LNCAP (cell line): Measurements from ENCODE around the gene ERLEC1.

Source experiments
- TF ChIP-seq, protein P1 (sequence below): fragments of 450-650 bp; IDR thresholded peaks from 2 replicates; pipeline ENCODE4 v1.5.1; 2017; ENCODE audit warnings: mild to moderate bottlenecking

ERLEC1 gene

GRCh38 chr2:53769318-53769945, 17.4 kb upstream of the ERLEC1 start:
- TF ChIP-seq, protein P1, sequence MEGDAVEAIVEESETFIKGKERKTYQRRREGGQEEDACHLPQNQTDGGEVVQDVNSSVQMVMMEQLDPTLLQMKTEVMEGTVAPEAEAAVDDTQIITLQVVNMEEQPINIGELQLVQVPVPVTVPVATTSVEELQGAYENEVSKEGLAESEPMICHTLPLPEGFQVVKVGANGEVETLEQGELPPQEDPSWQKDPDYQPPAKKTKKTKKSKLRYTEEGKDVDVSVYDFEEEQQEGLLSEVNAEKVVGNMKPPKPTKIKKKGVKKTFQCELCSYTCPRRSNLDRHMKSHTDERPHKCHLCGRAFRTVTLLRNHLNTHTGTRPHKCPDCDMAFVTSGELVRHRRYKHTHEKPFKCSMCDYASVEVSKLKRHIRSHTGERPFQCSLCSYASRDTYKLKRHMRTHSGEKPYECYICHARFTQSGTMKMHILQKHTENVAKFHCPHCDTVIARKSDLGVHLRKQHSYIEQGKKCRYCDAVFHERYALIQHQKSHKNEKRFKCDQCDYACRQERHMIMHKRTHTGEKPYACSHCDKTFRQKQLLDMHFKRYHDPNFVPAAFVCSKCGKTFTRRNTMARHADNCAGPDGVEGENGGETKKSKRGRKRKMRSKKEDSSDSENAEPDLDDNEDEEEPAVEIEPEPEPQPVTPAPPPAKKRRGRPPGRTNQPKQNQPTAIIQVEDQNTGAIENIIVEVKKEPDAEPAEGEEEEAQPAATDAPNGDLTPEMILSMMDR, result no peak

DNA sequence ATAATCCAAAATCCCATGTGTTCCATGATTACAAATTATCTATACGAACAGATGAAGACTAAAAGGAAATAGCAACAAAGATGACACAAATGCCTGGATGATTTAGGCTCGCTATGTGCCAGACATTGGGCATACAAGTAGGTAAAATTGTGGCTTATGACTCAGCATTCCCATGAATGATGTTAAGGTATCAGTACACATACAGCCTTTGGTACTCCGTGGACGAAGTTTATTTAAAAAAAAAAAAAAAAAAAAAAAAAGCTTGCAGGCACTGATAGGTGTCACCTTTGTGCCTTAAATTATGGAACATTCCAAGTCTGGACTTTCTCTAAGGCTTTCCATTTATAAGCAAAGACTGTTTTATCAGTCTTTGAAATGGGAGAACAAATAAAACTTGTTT, 16.6 kb upstream of the ERLEC1 start:
- TF ChIP-seq, protein P1, result no peak

DNA sequence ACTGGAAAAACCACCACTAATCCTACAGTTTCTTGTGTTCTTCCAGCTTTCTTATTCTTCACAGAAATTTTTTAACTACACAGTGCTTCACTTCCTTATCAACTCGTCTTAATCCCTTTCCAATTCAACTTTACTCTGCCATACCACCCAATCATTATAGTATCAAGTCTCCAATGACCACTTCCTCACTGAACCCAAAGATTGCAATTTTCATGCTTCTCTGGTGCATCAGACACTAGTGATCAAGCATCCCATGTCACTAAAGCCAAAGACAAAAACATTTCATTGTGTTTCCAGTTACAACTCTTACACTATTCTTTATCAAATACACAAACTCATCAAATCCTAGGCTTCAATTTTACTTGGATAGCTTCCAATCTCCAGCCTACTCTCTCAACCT, 9.7 kb upstream of the ERLEC1 start:
- TF ChIP-seq, protein P1, result no peak

- TF ChIP-seq, protein P1, result no peak
Observed at GRCh38 chr2:53778536-53779162, 8.2 kb upstream of the ERLEC1 start.

GRCh38 chr2:53780056-53780455, 6.8 kb upstream of the ERLEC1 start:
- TF ChIP-seq, protein P1, result no peak

DNA sequence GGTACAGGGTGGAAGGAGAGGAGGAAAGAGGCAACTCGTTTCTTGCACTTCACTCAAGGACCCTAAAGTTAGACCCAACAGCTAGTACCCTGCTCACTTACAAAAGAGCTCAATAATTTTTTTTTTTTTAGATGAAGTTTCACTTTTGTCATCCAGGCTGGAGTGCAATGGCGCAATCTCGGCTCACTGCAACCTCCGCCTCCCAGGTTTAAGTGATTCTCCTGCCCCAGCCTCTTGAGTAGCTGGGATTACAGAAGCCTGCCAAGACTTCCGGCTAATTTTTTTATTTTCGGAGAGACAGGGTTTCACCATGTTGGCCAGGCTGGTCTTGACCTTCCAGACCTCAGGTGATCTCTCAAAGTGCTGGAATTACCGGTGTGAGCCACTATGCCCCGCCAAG, 4.2 kb upstream of the ERLEC1 start:
- TF ChIP-seq, protein P1, result no peak

DNA sequence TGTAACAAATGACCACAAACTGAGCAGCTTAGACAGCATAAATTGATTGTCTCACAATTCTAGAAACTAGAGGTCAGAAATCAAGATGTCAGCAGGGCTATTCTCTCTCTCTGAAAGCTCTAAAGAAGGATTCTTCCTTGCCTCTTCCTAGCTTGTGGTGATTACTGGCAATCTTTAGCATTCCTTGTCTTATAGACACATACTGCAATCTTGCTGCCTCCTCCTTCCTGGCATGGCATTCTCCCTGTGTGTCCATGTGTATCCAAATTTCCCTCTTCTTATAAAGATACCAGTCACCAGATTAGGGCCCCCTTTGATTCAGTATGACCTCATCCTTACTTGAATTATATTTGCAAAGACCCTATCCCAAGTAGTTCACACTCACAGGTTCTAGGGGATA, 2.4 kb upstream of the ERLEC1 start:
- TF ChIP-seq, protein P1, result no peak
